CD4-positive, alpha-beta memory T cell (primary cell): ENCODE results near the gene TUBGCP6. TPM values are rescaled to one million over a fixed set of nuclear protein-coding genes. Genes with fewer than 3 reads are reported as not detected.

Experiments used
- CTCF ChIA-PET: fragments of 350-600 bp; sonication (Branson Sonifier 250); formaldehyde crosslinking; loops from one replicate; lab custom pipeline; 2021; ENCODE audit warnings: inconsistent platforms; ENCODE audit not compliant: partially characterized antibody; lab: Charles Lee
- POLR2A ChIA-PET: fragments of 350-600 bp; sonication (Branson Sonifier 250); formaldehyde crosslinking; loops from one replicate; lab custom pipeline; 2021; ENCODE audit not compliant: partially characterized antibody; lab: Charles Lee
- DNase-seq, 5 donors: peaks; one replicate each; pipeline versions ENCODE4 v3.0.0 to v3.0.0-alpha.2; 2020 to 2022; ENCODE audit warnings: mixed read lengths in 1 of 5
- H3K27ac ChIP-seq: one replicate; pipeline ENCODE4 v1.7.0; 2013; ENCODE audit warnings: low read depth, low read length
- H3K27me3 ChIP-seq: 2 replicates; pipeline ENCODE4 v1.7.0; 2013; ENCODE audit warnings: mild to moderate bottlenecking, low read length, moderate library complexity; ENCODE audit not compliant: insufficient read depth
- H3K36me3 ChIP-seq: 2 replicates; pipeline ENCODE4 v1.7.0; 2013; ENCODE audit warnings: mild to moderate bottlenecking, low read length, moderate library complexity; ENCODE audit not compliant: insufficient read depth
- H3K4me1 ChIP-seq: 2 replicates; pipeline ENCODE4 v1.7.0; 2013; ENCODE audit warnings: mild to moderate bottlenecking, low read length, moderate library complexity; ENCODE audit not compliant: insufficient read depth
- H3K4me3 ChIP-seq, 2 donors: one replicate each; pipeline ENCODE4 v1.7.0; 2013; ENCODE audit warnings: low read length in 2 of 2, mild to moderate bottlenecking in 1 of 2
- H3K9me3 ChIP-seq, 2 donors: one replicate each; pipeline ENCODE4 v1.7.0; 2013; ENCODE audit warnings: low read length in 2 of 2, control low read depth in 1 of 2; ENCODE audit not compliant: control insufficient read depth in 1 of 2
- H3K27ac Mint-ChIP-seq, 7 donors: one replicate each; pipeline ENCODE4 v1.8.0; 2020 to 2021; ENCODE audit warnings: mixed read lengths in 7 of 7, mild to moderate bottlenecking in 6 of 7, inconsistent platforms in 3 of 7, moderate library complexity in 3 of 7
- H3K27me3 Mint-ChIP-seq, 2 donors: one replicate each; pipeline ENCODE4 v1.8.0; 2020 to 2021; ENCODE audit warnings: mixed read lengths in 2 of 2
- H3K36me3 Mint-ChIP-seq, 2 donors: one replicate each; pipeline ENCODE4 v1.8.0; 2020 to 2021; ENCODE audit warnings: mixed read lengths in 2 of 2, inconsistent platforms in 1 of 2, mild to moderate bottlenecking in 1 of 2
- H3K4me1 Mint-ChIP-seq, 4 donors: one replicate each; pipeline ENCODE4 v1.8.0; 2020 to 2021; ENCODE audit warnings: mixed read lengths in 4 of 4, mild to moderate bottlenecking in 1 of 4
- H3K4me3 Mint-ChIP-seq, 8 donors: one replicate each; pipeline ENCODE4 v1.8.0; 2020 to 2021; ENCODE audit warnings: mixed read lengths in 8 of 8, mild to moderate bottlenecking in 7 of 8, moderate library complexity in 6 of 8, inconsistent platforms in 3 of 8
- H3K9me3 Mint-ChIP-seq, 8 donors: one replicate each; pipeline ENCODE4 v1.8.0; 2020 to 2021; ENCODE audit warnings: mixed read lengths in 8 of 8, mild to moderate bottlenecking in 5 of 8, inconsistent platforms in 3 of 8, moderate library complexity in 1 of 8
- intact Hi-C: fragments of 100-400 bp; cut with micrococcal nuclease; formaldehyde crosslinking; loops from one replicate; pipeline ENCODE4 v1.15.1; 2023
- polyA plus RNA-seq, 2 donors: library from polyadenylated mRNA; unstranded; fragments of 300-500 nt; fragmentation: Illumina TruSeq; gene quantifications; one replicate each; pipeline ENCODE4 v1.2.3, GENCODE V29; 2021
- total RNA-seq, 2 experiments: library from RNA; stranded (reverse); gene quantifications; one replicate each; pipeline ENCODE4 v1.2.3, GENCODE V29; 2021

Gene TUBGCP6
- total and polyA plus RNA-seq, 4 experiments from 2014 or later: 16.5 to 133 (median 76.2) TPM

DNA sequence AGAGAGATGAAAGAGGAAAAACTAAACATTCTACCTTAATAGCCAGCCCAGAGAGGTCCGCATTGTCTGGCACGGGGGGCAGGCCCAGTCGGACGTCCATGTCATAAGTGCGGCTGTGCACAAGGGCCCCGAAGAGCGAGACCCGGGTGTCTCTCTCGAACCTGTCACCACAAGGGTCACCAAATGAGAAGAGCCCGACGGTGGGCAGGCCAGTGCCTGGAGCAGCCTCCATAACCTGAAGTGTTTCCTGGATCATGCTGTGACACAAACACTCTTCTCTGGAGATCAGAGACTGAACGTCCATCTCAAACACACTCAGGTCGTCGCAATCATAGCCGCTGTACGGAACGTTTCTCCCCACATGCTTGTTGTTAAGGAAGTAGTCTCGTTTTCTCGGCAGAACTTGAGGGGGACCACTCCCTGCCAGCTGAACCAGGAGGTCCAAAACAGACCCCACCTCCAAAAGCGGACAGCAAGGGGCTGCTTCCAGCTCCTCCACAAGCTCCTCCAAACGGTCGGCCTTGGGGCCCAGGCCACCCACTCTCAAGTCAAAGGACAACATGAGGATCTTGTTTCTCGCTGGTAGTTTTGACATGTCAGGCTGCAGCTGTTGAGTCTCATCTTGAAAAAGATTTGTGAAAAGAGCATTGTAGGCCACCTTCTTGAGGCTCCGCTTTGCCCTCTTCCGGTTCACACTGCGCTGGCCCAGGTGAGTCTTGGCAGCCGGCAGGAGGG lies 971 bp downstream of the TUBGCP6 start:
- peak overlapping the region; percentile 37 to 99 for H3K4me3 ChIP-seq
- peaks cover 23 to 64% (median 37%) of the 10 kb centered on the region in 4 donors for H3K4me1 Mint-ChIP-seq
- intact Hi-C loops: loop anchor here (1.0 to 5.0 kb wide), 5 partner anchors 27 to 319 kb away; partner anchors contain the start of genes MAPK11, SCO2 and SELENOO
- H3K27ac Mint-ChIP-seq: peak overlapping the region; percentile 90 to 100 (median 99)
- no peaks in the 10 kb centered on the region for H3K27me3 ChIP-seq
- H3K9me3 Mint-ChIP-seq: no peaks in the 10 kb centered on the region
- CTCF ChIA-PET: interaction anchor here (0.6 to 3.8 kb wide), 6 partner anchors 9 to 377 kb away, joined by 3 to 14 read pairs (median 6); no protein-coding TSS in a partner anchor
- peaks cover 32% of the 10 kb centered on the region for H3K36me3 ChIP-seq
- POLR2A ChIA-PET: interaction anchor here (0.5 to 5.9 kb wide), 20 partner anchors 12 to 384 kb away, joined by 3 to 32 read pairs (median 6); partner anchors contain the start of genes ARSA, DENND6B, LMF2 and MAPK11
- no peaks in the 10 kb centered on the region for H3K27me3 Mint-ChIP-seq
- peak overlapping the region; percentile 95 to 100 (median 98) for H3K4me3 Mint-ChIP-seq
- H3K4me1 ChIP-seq: peaks cover 65% of the 10 kb centered on the region
- H3K27ac ChIP-seq: peak overlapping the region; percentile 98
- peaks cover 10 to 29% of the 10 kb centered on the region in 2 donors for H3K36me3 Mint-ChIP-seq
- no peak for DNase-seq
- H3K9me3 ChIP-seq: no peaks in the 10 kb centered on the region

DNA sequence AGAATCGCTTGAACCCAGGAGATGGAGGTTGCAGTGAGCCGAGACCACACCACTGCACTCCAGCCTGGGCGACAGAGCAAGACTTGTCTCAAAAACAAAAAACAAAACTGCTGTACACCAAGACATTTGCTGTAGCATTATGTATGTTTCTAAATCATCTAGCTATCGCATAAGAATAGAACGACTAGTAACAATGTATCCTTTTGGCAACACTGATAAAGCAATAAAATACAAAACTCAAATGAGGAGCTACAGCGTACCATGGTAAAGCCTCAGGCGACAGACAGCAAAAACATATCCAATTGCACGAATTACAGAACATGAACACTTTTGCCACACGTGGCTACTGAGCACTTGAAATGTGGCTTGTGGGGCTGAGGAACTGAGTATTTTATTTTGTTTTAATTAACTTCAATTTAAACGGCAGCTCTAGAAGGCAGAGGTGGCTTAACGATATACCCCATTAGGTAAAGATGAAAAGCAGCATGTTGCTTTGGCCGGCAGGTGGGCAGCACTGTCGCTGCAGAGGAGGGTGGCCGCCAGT lies 2.3 kb downstream of the TUBGCP6 start:
- H3K9me3 ChIP-seq: no peaks in the 10 kb centered on the region
- DNase-seq: no peak
- H3K27me3 ChIP-seq: no peaks in the 10 kb centered on the region
- intact Hi-C loops: loop anchor here (5.0 kb wide), 2 partner anchors 40 to 285 kb away; partner anchors contain the start of genes SCO2 and SELENOO
- peak overlapping the region; percentile 85 to 99 (median 97) for H3K4me3 Mint-ChIP-seq
- no peaks in the 10 kb centered on the region for H3K27me3 Mint-ChIP-seq
- peak overlapping the region in 1 of 2 donors; percentile 35 for H3K4me3 ChIP-seq
- H3K27ac ChIP-seq: no peak overlapping the region
- peaks cover 34% of the 10 kb centered on the region for H3K36me3 ChIP-seq
- H3K9me3 Mint-ChIP-seq: no peaks in the 10 kb centered on the region
- peaks cover 15 to 33% of the 10 kb centered on the region in 2 donors for H3K36me3 Mint-ChIP-seq
- peaks cover 52% of the 10 kb centered on the region for H3K4me1 ChIP-seq
- H3K4me1 Mint-ChIP-seq: peaks cover 24 to 62% (median 37%) of the 10 kb centered on the region in 4 donors
- POLR2A ChIA-PET: interaction anchor here (0.8 to 5.9 kb wide), 5 partner anchors 8 to 283 kb away, joined by 3 to 32 read pairs (median 4); partner anchors contain the start of genes HDAC10 and SCO2
- CTCF ChIA-PET: interaction anchor here (0.8 to 3.8 kb wide), 13 partner anchors 10 to 378 kb away, joined by 3 to 28 read pairs (median 4); partner anchors contain the start of genes HDAC10 and SCO2
- H3K27ac Mint-ChIP-seq: peak overlapping the region; percentile 57 to 99 (median 79)

- no peaks in the 10 kb centered on the region for H3K9me3 Mint-ChIP-seq
- H3K4me1 Mint-ChIP-seq: peaks cover 32 to 66% (median 40%) of the 10 kb centered on the region in 4 donors
- Histone ChIP-seq H3K9me3 (no peaks in the 10 kb centered on the region), H3K36me3 (peaks cover 22% of the 10 kb centered on the region), H3K4me3 (no peak overlapping the region), H3K27me3 (no peaks in the 10 kb centered on the region), H3K4me1 (peaks cover 27% of the 10 kb centered on the region), H3K27ac (no peak overlapping the region)
- no peaks in the 10 kb centered on the region for H3K27me3 Mint-ChIP-seq
- ChIA-PET POLR2A (interaction anchor here (1.3 to 3.2 kb wide), 2 partner anchors 48 to 103 kb away, joined by 3 to 12 read pairs; no protein-coding TSS in a partner anchor), CTCF (interaction anchor here (0.9 to 4.2 kb wide), 4 partner anchors 12 to 260 kb away, joined by 3 to 19 read pairs (median 8); partner anchors contain the start of gene HDAC10)
- DNase-seq: no peak
- intact Hi-C loops: no loop called here
- H3K27ac Mint-ChIP-seq: peak overlapping the region in 1 of 7 donors; percentile 53
- no peak overlapping the region for H3K4me3 Mint-ChIP-seq
- H3K36me3 Mint-ChIP-seq: peaks cover 15 to 41% of the 10 kb centered on the region in 2 donors
These were observed 6.1 kb downstream of the TUBGCP6 start for GRCh38 chr22:50238755-50239154.

- H3K9me3 ChIP-seq: no peaks in the 10 kb centered on the region
- Mint-ChIP-seq H3K27me3 (no peaks in the 10 kb centered on the region), H3K9me3 (no peaks in the 10 kb centered on the region), H3K4me1 (peaks cover 27 to 51% (median 31%) of the 10 kb centered on the region in 4 donors), H3K27ac (no peak overlapping the region), H3K4me3 (no peak overlapping the region), H3K36me3 (peaks cover 18 to 51% of the 10 kb centered on the region in 2 donors)
- POLR2A ChIA-PET: no interaction called here
- H3K4me3 ChIP-seq: no peak overlapping the region
- peaks cover 33% of the 10 kb centered on the region for H3K36me3 ChIP-seq
- CTCF ChIA-PET: interaction anchor here (0.8 to 2.7 kb wide), 3 partner anchors 16 to 261 kb away, joined by 3 to 8 read pairs (median 6); no protein-coding TSS in a partner anchor
- peaks cover 10% of the 10 kb centered on the region for H3K4me1 ChIP-seq
- no peak for DNase-seq
- no peaks in the 10 kb centered on the region for H3K27me3 ChIP-seq
- no peak overlapping the region for H3K27ac ChIP-seq
- intact Hi-C loops: no loop called here
These were observed 8.0 kb downstream of the TUBGCP6 start for GRCh38 chr22:50236731-50237409.

GRCh38 chr22:50233223-50233622 lies 11.6 kb downstream of the TUBGCP6 start:
- peaks cover 31% of the 10 kb centered on the region for H3K36me3 ChIP-seq
- H3K27ac Mint-ChIP-seq: peak overlapping the region in 1 of 7 donors; percentile 48
- POLR2A ChIA-PET: interaction anchor here (1.5 kb wide), 1 partner anchor 292 kb away, joined by 3 read pairs; the partner anchor contains the start of gene SCO2

DNA sequence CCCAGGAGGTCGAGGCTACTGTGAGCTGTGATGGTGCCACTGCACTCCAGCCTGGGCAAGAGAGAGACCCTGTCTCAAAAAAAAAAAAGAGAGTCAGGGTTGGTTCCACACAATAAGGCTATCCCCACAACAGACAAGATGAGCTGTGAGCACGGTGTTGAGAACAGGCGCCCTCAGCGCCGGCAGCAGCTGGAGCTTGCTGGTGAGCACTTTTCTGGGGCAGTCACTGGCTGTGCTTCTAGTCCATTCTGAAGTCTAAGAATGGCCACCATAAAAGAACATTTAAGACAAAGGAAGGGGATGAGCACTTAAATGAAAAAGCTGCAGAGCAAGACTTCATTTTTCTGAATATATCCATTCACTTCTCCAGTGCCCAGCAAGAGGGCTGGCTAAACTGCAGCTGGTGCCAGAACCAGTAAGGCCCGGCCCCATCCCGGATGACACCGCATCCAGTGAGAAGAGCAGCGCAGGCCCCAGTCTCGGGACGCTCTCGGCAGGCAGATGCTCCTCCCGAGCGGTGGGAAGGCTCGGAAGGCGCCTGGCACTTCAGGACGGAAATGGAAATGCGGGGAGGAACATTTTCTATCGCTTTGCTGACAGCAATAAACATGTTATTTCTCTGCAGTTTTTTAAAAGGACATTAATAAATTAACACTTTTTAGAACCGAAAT lies 12.2 kb downstream of the TUBGCP6 start:
- Histone ChIP-seq H3K9me3 (no peaks in the 10 kb centered on the region), H3K27ac (no peak overlapping the region), H3K4me1 (no peaks in the 10 kb centered on the region), H3K36me3 (peaks cover 31% of the 10 kb centered on the region), H3K4me3 (no peak overlapping the region), H3K27me3 (no peaks in the 10 kb centered on the region)
- Mint-ChIP-seq H3K27ac (no peak overlapping the region), H3K4me1 (peaks cover 15 to 27% (median 20%) of the 10 kb centered on the region in 4 donors), H3K36me3 (peaks cover 15 to 44% of the 10 kb centered on the region in 2 donors), H3K27me3 (no peaks in the 10 kb centered on the region), H3K9me3 (peaks cover 0 to 1% (median 0%) of the 10 kb centered on the region in 8 donors), H3K4me3 (no peak overlapping the region)
- intact Hi-C loops: no loop called here
- POLR2A ChIA-PET: interaction anchor here (1.5 to 1.8 kb wide), 2 partner anchors 12 to 293 kb away, joined by 3 to 5 read pairs; partner anchors contain the start of genes SCO2 and TUBGCP6
- no peak for DNase-seq
- CTCF ChIA-PET: interaction anchor here (0.6 to 1.4 kb wide), 4 partner anchors 8 to 265 kb away, joined by 3 read pairs; no protein-coding TSS in a partner anchor

More at GRCh38 chr22:50233223-50233622, 11.6 kb downstream of the TUBGCP6 start:
- Mint-ChIP-seq H3K36me3 (peaks cover 20 to 49% of the 10 kb centered on the region in 2 donors), H3K4me1 (peaks cover 20 to 32% (median 23%) of the 10 kb centered on the region in 4 donors), H3K4me3 (no peak overlapping the region), H3K27me3 (no peaks in the 10 kb centered on the region), H3K9me3 (peaks cover 0 to 1% (median 0%) of the 10 kb centered on the region in 8 donors)
- Histone ChIP-seq H3K4me3 (no peak overlapping the region), H3K27me3 (no peaks in the 10 kb centered on the region), H3K9me3 (no peaks in the 10 kb centered on the region), H3K4me1 (no peaks in the 10 kb centered on the region), H3K27ac (no peak overlapping the region)
- intact Hi-C loops: no loop called here
- CTCF ChIA-PET: interaction anchor here (1.0 kb wide), 1 partner anchor 265 kb away, joined by 3 read pairs; no protein-coding TSS in a partner anchor
- DNase-seq: peak in 1 of 5 donors; percentile 5
